HG03045 (cell line): ENCODE measurements around the gene OR10K2.
"Not testable (repeated sequence)": the region's sequence is repeated elsewhere in the genome, so short reads cannot be mapped to it uniquely, and the experiment has no call there.

Experiments used
- ATAC-seq: cut with Tn5 transposase; IDR thresholded peaks from one replicate; pipeline ENCODE4 v1.9.1; 2021; ENCODE audit warnings: mild to moderate bottlenecking, moderate library complexity; ENCODE audit not compliant: unreplicated experiment

OR10K2 gene, protein sequence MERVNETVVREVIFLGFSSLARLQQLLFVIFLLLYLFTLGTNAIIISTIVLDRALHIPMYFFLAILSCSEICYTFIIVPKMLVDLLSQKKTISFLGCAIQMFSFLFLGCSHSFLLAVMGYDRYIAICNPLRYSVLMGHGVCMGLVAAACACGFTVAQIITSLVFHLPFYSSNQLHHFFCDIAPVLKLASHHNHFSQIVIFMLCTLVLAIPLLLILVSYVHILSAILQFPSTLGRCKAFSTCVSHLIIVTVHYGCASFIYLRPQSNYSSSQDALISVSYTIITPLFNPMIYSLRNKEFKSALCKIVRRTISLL

DNA sequence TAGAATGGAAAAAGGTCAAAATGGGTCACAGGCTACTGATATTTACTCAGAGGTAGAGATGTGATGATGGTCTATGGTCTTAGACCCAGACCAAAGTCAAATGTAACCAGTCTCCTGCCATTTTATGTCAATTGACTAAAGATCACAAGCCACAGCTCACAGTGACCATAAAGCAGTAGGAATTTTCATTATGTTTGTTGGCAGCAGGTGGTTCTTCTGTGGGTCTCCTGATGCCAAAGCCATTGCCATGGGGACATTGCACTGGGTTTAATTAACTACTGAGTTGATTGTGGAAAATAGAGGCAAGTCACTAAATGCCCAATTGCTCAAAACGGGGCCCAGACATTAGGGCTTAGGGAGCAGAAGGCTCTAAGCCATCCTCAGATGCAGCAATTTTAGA is at the start of gene OR10K2:
TSS of gene OR10K2 (minus strand) at position 101 of the 400 bp plus-strand sequence. CDS start 5,371 bp downstream, outside the sequence.
- no peak for ATAC-seq

DNA sequence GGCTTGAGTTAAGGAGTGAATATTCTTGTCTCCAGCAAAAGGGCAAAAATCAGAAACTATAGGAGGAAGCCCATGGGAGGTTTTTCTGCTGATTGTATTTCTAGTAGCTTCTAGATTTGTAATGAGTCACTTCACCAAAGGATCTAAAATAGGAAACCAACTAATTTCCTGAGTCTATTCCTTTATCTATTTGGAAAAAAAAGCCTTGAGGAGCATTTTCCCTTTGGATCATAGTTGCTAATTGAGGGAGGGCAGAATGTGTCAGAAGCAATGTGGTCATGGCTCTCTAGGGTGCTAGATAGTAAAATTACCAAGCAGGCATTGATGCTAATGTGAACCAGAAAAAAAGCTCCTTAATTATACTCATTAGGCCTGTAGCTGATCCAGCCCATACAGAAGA is 45.9 kb upstream of the OR10K2 start, which contains the start of gene OR10R2:
TSS of gene OR10R2 (plus strand) at position 301 of the 400 bp plus-strand sequence. CDS start 106 bp downstream, outside the sequence.
- ATAC-seq = no peak

DNA sequence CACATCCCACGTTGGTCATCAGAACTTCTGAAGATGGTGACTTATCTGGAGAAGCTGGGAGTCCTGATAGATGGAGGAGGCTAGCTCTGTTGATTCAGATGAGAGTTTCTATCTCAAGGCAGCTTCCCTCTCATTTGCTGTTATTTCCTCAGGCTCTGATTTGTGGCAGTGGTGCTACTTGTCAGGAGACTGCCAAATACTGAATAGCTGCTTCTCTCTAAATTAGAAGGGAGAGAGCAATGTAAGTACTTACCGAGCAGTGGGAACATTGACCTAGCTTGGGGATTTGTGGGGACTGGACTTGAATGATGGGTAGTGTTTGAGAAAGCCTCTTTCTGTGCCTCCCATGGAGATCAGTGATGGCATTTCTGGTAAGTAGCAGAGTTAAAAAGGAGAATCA is 35.5 kb upstream of the OR10K2 start, which contains the start of gene OR10K1:
TSS of gene OR10K1 (plus strand) at position 301 of the 400 bp plus-strand sequence. CDS start 3,728 bp downstream, outside the sequence.
- ATAC-seq = no peak

DNA sequence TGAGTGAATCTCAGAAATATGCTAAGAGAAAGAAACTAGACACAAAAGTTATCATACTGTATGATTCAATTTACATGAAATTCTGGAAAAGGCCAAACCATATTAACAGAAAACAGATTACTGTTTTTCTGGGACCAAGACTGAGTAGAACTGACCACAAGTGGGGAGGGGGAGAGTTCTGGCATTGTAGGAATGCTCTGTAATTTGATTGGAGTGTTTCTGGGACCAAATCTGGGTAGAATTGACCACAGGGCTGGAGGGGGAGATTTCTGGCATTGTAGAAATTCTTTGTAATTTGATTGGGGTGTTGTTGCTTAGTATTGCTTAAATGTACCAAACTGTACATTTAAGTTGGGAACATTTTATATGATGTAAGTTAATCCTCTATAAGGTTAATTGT is 32.2 kb upstream of the OR10K2 start:
- ATAC-seq = no peak

DNA sequence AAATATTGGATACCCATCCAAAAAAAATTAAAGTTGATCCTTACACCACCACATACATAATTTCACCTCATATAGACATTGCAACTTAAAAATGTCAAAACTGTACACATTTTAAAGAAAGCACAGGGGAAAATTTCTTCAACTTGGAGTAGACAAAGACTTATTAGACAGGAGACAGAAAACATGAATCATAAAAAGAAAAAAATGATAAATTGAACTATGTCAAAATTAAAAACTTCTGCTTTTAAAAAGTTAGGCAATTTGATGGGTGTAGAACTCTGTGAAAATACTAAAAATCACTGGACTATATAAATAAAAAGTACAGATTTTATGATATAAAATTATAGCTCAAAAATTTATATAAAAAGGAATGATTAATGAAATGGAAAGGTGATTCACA is 31.2 kb upstream of the OR10K2 start:
- no peak for ATAC-seq

DNA sequence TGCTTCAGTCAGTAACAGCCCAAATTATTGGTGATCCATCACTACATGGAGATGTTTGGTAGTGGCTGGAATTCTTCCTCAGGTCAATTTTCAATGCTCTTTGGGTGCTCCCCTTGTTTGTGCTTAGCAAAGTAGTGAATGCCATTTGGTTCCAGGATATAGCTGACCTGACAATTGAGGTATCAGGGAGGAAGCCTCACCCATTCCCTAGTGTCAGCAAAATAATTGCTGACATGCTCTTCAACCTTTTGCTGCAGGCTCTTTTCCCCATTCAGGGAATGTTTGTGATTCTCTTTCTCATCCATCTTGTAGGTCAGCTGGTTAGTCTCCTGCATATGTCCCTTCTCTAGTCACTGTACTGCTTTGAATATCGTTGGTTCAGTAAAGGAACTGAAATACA is 28.5 kb upstream of the OR10K2 start:
- no peak for ATAC-seq

DNA sequence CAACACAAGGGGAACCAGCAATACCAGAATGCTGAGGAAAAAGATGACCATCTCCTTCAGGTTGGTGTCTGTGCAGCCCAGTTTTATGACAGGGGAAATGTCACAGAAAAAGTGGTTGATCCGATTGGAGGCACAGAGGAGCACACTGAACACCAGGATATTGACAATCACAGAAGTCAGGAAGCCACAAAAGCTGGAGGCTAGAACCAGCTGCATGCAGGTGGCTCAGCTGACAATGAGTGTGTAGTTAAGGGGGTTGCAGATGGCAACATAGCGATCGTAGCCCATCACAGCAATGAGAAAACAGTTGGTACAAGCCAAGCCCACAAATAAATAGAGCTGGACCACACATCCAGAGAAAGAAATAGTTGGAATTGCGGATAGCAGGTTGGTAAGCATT is 19.3 kb upstream of the OR10K2 start:
- no peak for ATAC-seq

DNA sequence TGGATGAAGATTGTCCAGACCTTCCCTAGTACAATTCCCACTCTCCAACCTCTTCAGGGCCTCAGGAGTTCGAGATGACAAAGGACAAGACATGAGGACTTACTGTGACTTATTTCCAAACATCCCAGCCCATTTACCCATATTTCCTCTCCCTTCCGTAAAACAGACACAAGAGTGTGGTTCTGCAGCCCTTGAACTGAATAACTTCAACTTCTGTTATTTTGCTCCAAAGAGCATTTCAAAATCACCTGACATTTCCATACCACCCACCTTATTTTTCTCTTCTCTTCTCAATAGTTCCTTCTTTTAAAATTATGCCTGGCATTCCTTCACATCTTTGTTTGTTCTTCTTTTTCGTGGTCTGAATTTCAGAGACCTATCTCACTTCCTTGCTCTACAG is 8.7 kb upstream of the OR10K2 start:
- ATAC-seq = no peak

DNA sequence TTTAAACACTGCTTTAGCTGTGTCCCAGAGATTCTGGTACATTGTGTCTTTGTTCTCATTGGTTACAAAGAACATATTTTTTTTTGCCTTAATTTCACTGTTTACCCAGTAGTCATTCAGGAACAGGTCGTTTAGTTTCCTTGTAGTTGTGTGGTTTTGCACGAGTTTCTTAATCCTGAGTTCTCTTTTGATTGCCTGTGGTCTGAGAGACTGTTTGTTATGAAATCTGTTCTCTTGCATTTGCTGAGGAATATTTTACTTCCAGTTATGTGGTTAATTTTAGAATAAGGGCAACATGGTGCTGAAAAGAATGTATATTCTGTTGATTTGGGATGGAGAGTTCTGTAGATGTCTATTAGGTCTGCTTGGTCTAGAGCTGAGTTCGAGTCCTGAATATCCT is 4.1 kb upstream of the OR10K2 start:
- ATAC-seq = not testable (repeated sequence)

DNA sequence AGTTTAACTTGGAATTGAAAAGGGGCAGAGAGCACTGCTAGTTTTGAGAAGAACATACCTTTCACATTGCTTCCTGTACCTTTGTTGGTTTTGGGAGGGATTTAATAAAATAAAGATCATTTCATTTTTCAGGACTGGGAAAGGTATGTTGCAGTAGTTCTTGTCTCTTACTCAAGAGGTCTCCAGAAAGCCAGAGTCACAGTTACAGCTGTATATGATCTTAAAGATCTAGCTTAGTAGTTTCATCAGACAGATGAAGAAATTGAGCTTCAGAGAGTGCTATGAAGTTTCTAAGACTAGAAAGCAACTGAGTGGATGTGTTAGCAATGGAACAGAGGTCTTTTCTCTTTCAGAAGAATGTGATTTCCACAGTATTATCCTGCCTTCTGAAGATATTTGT is 1.0 kb downstream of the OR10K2 start:
- ATAC-seq = no peak

DNA sequence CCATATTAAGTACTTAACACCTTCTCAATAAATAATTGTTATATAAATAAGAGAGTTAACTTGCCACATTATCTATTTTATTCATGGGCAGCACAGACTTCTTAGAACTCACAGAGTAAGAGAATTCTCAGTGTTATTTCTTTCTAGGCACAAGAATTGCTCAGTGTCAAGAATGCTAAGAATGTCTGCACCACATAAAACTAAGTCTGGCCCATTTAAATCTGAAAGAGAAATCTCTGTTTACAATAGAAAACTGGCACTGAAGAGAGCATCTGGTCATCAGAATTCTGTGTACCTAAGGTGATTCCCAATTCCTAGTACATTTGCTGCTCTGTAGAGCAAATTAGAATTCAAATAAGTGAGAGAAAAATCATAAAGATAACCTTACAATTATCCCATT is 3.8 kb downstream of the OR10K2 start:
- no peak for ATAC-seq

DNA sequence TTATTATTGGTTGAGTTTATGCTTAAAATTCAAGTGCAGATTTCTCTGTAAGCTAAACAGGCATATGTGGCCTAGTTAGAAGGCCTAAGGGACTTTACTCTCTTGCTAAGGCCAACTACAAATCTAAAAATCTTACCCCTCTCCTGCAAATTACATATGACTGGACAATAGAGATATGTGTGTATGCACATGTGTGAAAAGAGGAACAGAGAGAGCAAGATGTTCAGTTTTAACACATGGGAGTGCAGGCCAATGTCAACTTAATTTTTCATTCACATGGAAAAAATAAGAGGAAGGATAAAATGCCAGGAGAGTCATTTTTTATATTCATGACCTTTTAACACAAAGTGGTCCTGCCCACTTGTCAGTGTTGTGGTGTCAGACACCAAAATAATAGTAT is 8.5 kb downstream of the OR10K2 start:
- no peak for ATAC-seq

DNA sequence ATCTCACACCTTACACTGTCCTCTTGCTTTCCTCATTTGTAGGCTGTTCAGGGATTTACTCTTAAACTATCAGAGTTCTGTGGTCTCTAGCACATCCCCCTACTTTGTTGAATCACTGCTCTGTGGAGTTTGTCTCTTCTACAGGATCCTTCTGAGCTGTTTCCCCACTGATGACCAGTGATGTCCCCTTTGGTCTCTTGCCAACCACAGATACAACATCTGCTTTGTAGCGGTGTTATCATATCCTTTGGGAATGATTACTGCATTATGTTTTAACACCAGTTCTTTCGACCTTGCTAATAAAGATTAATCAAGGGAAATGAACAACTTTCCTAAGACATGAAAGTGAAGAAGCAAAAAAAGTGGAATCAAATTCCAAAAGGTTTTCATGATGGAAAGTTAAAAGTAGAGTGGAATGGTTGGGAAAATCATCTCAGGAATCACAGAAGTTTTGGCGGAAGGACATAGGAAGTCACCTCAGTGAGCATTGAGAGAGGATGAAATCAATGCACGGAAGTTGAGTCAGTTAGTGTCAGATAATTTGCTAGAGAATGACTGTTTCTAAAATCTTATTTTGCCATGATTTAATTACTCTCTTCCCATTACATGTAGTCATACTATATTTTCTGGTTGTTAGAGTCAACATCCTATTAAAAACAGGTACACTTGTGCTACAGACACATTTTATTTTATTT is 11.2 kb downstream of the OR10K2 start:
- no peak for ATAC-seq

DNA sequence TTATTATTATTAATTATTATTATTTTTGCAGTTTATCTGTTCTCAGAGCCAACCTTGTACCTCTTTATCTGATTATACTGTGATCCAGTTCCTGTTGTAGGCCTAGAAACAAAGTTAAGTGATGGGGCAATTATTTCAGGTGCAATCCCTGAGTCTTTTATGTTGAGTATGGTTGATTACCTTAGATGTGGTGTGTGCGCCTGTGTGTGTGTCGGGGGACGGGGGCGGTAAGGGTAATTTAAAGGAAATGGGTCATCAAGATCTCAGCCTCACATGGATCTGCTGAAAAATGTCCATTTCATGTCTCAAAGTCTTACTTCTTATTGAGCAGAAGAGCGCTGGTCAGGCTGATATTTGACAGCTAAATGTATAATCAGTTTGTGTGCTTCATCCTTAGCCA is 18.9 kb downstream of the OR10K2 start:
- no peak for ATAC-seq

DNA sequence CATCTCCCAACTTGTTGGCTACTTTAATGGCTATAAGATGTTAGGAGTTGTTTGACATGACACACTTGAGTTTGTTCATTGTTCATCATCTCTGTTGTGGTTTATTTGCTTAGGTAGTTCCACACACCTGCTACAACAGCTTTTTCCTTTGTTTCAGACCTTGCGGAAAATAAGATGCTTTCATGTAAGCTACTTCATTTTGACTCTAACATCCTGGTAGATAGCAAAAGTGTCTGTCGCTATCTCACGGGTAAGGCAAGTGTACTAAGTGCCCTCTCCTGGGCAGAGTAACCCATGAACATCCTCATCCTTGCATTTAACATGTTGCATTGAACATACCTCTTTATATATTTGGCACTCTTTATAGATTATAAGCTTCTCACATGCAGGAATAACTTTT is 25.2 kb downstream of the OR10K2 start:
- ATAC-seq = no peak

DNA sequence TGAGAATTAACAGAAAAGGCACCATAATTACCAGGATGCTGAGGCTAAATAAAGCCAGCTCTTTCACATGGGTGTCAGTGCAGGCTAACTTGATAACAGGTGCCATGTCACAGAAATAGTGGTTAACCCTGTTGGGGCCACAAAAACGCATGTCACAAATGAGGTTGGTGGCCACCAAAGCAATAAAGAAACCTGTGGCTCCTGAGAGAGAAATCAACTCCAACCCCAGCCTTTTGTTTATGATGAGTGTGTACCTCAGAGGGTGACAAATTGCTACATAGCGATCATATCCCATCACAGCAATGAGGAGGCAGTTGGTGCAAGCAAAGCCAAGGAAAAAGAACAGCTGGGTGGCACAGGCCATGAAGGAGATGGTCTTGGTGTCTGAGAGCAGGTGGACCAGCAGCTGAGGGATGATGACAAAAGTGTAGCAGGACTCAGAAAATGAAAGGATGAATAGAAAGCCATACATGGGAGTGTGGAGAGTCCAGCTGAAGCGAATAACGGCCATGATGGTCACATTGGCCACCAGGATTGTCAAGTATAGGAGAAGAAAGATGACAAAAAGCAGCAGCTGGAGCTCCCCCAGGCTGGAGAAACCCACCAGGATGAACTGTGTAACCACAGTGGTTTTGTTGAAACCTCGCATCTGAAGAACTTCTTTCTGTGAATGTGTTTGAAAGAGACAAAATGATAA is 27.1 kb downstream of the OR10K2 start, which contains the start of gene OR10T2:
TSS of gene OR10T2 (minus strand) at position 649 of the 697 bp plus-strand sequence. CDS start at position 649, 0 bp downstream.
- no peak for ATAC-seq

DNA sequence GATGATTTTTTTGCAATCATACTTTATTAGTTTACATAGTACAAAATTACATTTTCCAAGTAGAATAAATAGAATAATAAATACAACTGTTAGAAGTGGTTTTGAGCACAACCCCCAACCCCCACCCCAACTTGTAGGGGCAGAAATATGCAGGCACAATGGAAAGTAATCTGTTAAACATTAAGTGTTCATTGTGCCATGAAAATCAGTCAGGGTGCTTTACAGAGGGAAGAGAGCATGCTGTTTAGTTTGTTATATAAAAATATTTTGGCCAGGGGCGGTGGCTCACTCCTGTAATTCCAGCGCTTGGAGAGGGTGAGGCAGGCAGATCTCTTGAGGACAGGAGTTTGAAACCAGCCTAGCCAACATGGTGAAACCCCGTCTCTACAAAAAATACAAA is 29.4 kb downstream of the OR10K2 start:
- ATAC-seq = no peak

DNA sequence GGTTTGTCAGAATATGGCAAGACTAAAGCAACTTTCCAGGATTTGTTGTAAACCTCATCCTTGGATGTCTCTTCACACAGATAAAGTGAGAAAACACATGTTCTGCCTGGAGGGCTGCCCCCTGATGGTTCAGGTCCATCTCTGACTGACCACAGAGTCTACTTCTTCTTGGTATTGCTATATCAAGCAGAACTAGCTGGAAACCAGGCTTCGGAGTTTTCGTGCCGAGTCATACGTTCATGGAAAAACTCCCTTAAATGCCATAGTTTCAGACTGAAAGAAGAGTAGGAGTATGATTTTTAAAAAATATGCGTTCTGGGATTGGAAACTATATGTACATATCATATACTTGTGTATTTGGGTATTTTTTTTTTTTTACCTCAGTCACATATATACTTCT is 32.6 kb downstream of the OR10K2 start:
- ATAC-seq = no peak

DNA sequence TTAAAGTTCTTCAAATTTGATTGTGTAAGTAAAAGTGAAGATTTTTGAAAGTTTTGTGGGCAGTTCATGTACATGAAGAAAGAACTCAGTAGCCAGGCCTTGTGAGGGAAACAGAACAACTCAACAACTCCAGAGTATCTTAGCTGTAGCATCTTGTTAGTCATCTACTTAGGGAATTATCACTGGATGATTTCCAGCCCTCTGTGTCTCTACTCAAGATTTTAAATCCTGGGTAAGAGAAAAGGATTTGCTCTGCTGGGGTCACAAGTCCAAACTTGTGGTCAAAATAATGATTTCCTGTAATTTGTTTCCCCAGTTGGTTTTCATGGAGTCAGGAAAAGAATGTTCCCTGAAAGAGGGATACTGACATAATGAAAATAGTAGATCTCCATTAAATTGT is 34.9 kb downstream of the OR10K2 start:
- no peak for ATAC-seq

DNA sequence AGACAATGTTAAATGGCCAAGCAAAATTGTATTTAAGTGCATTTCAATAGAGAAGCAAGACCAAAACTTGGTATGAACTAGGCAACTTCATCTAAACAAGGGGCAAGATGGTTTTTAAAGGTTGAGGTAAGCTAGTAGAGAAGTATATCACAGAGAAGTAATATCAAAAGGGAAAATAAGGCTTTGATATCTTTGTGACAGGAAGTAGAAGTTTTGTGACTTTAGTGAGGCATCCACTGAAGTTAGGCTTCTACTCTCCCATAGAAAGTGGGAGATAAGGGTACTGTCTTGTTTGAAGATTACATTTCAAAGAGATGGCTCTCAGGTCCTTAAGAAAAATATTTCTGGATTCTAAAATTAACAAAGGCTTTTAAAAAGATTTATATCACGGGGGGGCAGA is 35.7 kb downstream of the OR10K2 start:
- ATAC-seq = no peak

DNA sequence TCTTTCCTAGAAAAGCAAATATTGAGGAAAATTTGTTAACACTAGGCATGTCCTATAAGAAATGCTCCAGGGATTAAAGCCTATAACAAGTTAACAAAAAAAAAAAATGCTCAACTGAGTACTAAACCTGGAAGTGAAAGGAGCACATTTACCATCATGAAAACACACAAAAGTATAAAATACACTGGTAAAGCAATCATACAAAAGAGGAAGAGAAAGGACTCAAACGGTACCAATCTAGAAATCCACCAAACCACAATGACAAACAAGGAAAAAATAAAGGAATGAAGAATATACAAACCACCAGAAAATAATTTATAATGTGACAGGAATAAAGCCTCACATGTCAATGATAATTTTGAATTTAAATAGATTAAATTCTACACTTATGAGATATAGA is 51.2 kb downstream of the OR10K2 start:
- ATAC-seq = no peak

DNA sequence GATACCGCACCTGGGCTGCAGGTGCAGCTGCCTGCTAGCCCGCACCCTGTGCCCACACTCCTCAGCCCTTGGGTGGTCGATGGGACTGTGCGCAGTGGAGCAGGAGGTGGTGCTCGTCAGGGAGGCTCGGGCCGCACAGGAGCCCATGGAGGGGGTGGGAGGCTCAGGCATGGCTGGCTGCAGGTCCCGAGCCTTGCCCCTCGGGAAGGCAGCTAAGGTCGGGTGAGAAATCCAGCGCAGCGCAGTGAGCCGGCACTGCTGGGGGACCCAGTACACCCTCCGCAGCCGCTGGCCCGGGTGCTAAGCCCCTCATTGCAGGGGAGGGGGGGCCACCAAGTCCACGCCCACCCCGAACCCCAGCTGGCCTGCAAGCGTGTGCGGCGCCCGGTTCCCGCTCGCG is 51.9 kb downstream of the OR10K2 start:
- not testable (repeated sequence) for ATAC-seq
